WERI-Rb-1 (cell line): ENCODE results near the gene ABCG1.

ENCODE experiments used
- DNase-seq: peaks from one replicate; pipeline ENCODE4 v3.0.0-alpha.2; 2020
- H3K27ac ChIP-seq: fragments of 250-450 bp; sonication (Bioruptor Pico); 2 replicates; pipeline ENCODE4 v1.5.1; 2020; ENCODE audit warnings: mild to moderate bottlenecking, moderate library complexity
- H3K27me3 ChIP-seq: fragments of 250-450 bp; sonication (Bioruptor Pico); 2 replicates; pipeline ENCODE4 v1.5.1; 2021; ENCODE audit warnings: mild to moderate bottlenecking, low read depth, moderate library complexity; ENCODE audit not compliant: insufficient read depth, severe bottlenecking
- H3K36me3 ChIP-seq: fragments of 250-450 bp; sonication (Bioruptor Pico); 2 replicates; pipeline ENCODE4 v1.5.1; 2020; ENCODE audit warnings: mild to moderate bottlenecking, moderate library complexity
- H3K4me3 ChIP-seq: 2 replicates; pipeline ENCODE4 v1.5.1; 2011; ENCODE audit warnings: low read depth, mild to moderate bottlenecking, control low read depth, low read length
- H3K9me3 ChIP-seq: fragments of 250-450 bp; sonication (Bioruptor Pico); 2 replicates; pipeline ENCODE4 v1.5.1; 2021; ENCODE audit warnings: mild to moderate bottlenecking, moderate library complexity; ENCODE audit not compliant: severe bottlenecking
- TF ChIP-seq, protein P1 (sequence below): IDR thresholded peaks from 2 replicates; pipeline ENCODE4 v1.5.1; 2011; ENCODE audit warnings: low read depth, mild to moderate bottlenecking, control low read depth, inconsistent platforms, low read length

The ABCG1 gene

DNA sequence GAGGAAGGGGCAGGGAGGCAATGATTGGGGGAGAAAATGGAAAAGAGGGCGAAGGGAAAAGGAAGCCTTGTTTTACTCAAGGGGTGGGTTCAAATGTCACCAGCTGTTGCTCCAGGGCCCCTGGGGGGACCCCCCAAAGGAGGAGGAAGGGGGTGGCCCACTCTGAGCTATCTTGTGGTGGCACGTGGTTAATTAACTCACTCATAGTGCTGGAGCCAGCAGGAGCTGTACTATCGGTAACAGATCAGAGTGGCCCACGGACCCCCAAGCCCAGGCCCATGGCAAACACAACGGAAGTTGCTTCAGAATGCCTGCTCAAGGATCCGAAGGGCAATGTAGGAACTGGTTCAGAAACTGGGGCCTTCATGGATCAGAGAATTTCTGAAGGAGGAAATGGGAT lies 124.6 kb downstream of the ABCG1 start:
- H3K9me3 ChIP-seq = no peaks in the 10 kb centered on the region
- H3K27ac ChIP-seq = no peak overlapping the region
- TF ChIP-seq, protein P1, sequence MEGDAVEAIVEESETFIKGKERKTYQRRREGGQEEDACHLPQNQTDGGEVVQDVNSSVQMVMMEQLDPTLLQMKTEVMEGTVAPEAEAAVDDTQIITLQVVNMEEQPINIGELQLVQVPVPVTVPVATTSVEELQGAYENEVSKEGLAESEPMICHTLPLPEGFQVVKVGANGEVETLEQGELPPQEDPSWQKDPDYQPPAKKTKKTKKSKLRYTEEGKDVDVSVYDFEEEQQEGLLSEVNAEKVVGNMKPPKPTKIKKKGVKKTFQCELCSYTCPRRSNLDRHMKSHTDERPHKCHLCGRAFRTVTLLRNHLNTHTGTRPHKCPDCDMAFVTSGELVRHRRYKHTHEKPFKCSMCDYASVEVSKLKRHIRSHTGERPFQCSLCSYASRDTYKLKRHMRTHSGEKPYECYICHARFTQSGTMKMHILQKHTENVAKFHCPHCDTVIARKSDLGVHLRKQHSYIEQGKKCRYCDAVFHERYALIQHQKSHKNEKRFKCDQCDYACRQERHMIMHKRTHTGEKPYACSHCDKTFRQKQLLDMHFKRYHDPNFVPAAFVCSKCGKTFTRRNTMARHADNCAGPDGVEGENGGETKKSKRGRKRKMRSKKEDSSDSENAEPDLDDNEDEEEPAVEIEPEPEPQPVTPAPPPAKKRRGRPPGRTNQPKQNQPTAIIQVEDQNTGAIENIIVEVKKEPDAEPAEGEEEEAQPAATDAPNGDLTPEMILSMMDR = no peak
- no peak for DNase-seq
- H3K36me3 ChIP-seq = no peaks in the 10 kb centered on the region
- no peaks in the 10 kb centered on the region for H3K27me3 ChIP-seq
- H3K4me3 ChIP-seq = no peak overlapping the region

- TF ChIP-seq, protein P1 = no peak
- no peak overlapping the region for H3K4me3 ChIP-seq
- no peak for DNase-seq
- H3K27me3 ChIP-seq = no peaks in the 10 kb centered on the region
- H3K9me3 ChIP-seq = no peaks in the 10 kb centered on the region
- no peak overlapping the region for H3K27ac ChIP-seq
- no peaks in the 10 kb centered on the region for H3K36me3 ChIP-seq
Observed at GRCh38 chr21:42343963-42344510, 125.1 kb downstream of the ABCG1 start.

- no peaks in the 10 kb centered on the region for H3K27me3 ChIP-seq
- no peaks in the 10 kb centered on the region for H3K9me3 ChIP-seq
- H3K4me3 ChIP-seq = no peak overlapping the region
- TF ChIP-seq, protein P1 = no peak
- H3K36me3 ChIP-seq = no peaks in the 10 kb centered on the region
- no peak for DNase-seq
- H3K27ac ChIP-seq = no peak overlapping the region
Observed at GRCh38 chr21:42344631-42345030, 125.7 kb downstream of the ABCG1 start.

GRCh38 chr21:42346441-42346840 lies 127.5 kb downstream of the ABCG1 start:
- TF ChIP-seq, protein P1 = no peak
- H3K36me3 ChIP-seq = no peaks in the 10 kb centered on the region
- H3K27me3 ChIP-seq = no peaks in the 10 kb centered on the region

More at GRCh38 chr21:42346441-42346840, 127.5 kb downstream of the ABCG1 start:
- H3K27ac ChIP-seq = no peak overlapping the region
- no peaks in the 10 kb centered on the region for H3K9me3 ChIP-seq
- H3K4me3 ChIP-seq = no peak overlapping the region
- no peak for DNase-seq
